Esophagus muscularis mucosa (tissue), 4 donors: ENCODE measurements around the gene AGER. TPM values are rescaled to one million over a fixed set of nuclear protein-coding genes. Genes with fewer than 3 reads are reported as not detected.

Source experiments
- DNase-seq: peaks from one replicate; pipeline ENCODE4 v3.0.0-alpha.2; 2017; ENCODE audit errors: extremely low spot score
- H3K27ac ChIP-seq, 4 donors: fragments of 200-600 bp; sonication (generic); replicated peaks in 1 of 4; 1 replicate in 3 of 4; 2 replicates in 1 of 4; pipeline ENCODE4 v1.5.1; 2016 to 2019; ENCODE audit warnings: mild to moderate bottlenecking in 1 of 4
- H3K27me3 ChIP-seq, 4 donors: fragments of 200-600 bp; sonication (generic); one replicate each; pipeline versions ENCODE4 v1.5.1 to v1.6.0; 2016 to 2019
- H3K36me3 ChIP-seq, 4 donors: fragments of 200-600 bp; sonication (generic); one replicate each; pipeline ENCODE4 v1.5.1; 2016 to 2019
- H3K4me1 ChIP-seq, 4 donors: fragments of 200-600 bp; sonication (generic); one replicate each; pipeline ENCODE4 v1.5.1; 2016 to 2019
- H3K4me3 ChIP-seq, 4 donors: fragments of 200-600 bp; sonication (generic); 1 replicate in 2 of 4; 2 replicates in 2 of 4; pipeline ENCODE4 v1.5.1; 2016 to 2019; ENCODE audit warnings: mild to moderate bottlenecking in 4 of 4, moderate library complexity in 1 of 4
- H3K9me3 ChIP-seq, 4 donors: fragments of 200-600 bp; sonication (generic); 1 replicate in 3 of 4; 2 replicates in 1 of 4; pipeline ENCODE4 v1.5.1; 2016 to 2019
- EP300 ChIP-seq: sonication (generic); formaldehyde crosslinking; IDR thresholded peaks from one replicate; pipeline ENCODE4 v1.6.1; 2017; ENCODE audit warnings: antibody characterized with exemption
- POLR2A ChIP-seq: fragments of 450-650 bp; IDR thresholded peaks from one replicate; pipeline ENCODE4 v1.6.1; 2017; ENCODE audit warnings: antibody characterized with exemption, moderate library complexity, mild to moderate bottlenecking, low read depth
- POLR2AphosphoS5 ChIP-seq, 2 donors: sonication (generic); formaldehyde crosslinking; IDR thresholded peaks; one replicate each; pipeline ENCODE4 v1.6.1; 2017; ENCODE audit warnings: antibody characterized with exemption in 2 of 2
- WGBS: methylation state at CpG from one replicate; pipeline ENCODE4 v1.1.5; 2018; 5-methylcytosine and 5-hydroxymethylcytosine counted together
- intact Hi-C: fragments of 100-400 bp; cut with DNase I; formaldehyde crosslinking; loops from one replicate; pipeline ENCODE4 v1.15.1; 2023
- total RNA-seq, 4 donors: library from RNA; depleted of rRNA; stranded (reverse); fragments of >200 nt; gene quantifications; one replicate each; pipeline versions ENCODE4 v1.1.0 to v1.2.1, GENCODE V29; 2016
- TF ChIP-seq, protein P1 (sequence below), 3 experiments: fragments of 200-600 bp in 2 of 3; fragments of 450-650 bp in 1 of 3; sonication (generic) in 2 of 3; IDR thresholded peaks; one replicate each; pipeline ENCODE4 v1.5.1; 2017 to 2019; ENCODE audit warnings: antibody characterized with exemption in 3 of 3, mild to moderate bottlenecking in 2 of 3, moderate library complexity in 1 of 3

Gene AGER
- total RNA-seq, 4 donors from 2014 or later = 0.83 to 5.9 (median 3.8) TPM

DNA sequence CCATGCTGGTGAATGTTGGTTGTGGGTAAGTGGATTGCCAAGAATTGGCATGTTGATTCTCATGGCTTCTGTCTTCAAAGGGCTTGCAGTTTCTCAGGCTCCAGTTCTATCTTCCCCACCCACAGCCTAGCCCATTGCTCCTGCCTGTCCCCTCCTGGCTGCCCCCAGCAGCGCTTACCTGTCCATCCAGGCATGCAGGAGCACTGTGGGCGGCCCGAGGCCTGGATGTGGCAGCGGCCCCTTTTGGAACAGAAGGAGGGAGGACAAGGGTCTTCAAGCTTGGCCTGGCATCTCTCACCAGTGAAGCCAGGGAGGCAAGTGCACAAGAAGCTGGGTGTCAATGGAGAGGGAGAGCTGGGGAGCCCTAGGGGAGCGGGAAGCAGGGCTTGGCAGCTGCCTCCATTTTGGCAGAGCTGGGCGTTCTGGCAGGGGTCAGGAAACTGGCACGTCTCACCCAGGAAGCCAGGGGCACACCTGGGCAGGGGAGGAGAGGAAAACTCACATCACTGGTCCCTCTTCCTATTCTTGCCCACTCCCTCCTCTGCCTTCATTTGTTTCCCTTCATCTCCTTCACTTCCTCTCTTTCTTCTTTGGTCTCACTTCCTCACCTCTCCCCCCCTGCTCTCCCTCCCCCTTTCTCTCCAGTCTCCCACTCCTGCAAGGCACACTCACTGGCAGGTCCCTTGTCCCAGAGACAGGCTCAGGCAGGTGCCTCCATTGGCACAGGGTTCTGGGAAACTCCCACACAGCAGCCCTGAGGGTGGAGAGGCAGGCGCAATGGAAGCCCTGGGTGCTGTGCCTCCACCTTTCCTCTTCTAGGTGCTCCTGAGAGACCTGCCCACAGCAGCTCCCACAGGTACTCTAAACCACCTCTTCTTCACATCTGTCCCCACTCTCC, 38.5 kb upstream of the AGER start:
- peaks cover 0 to 47% (median 0%) of the 10 kb centered on the region in 4 donors for H3K36me3 ChIP-seq
- 74% methylated on average over 8 of the region's 8 CpGs for WGBS
- H3K27ac ChIP-seq = peak overlapping the region in 3 of 4 donors; percentile 15 to 53 (median 43)
- intact Hi-C loops = no loop called here
- H3K4me1 ChIP-seq = peaks cover 0 to 3% (median 0%) of the 10 kb centered on the region in 4 donors
- no peak for DNase-seq
- no peaks in the 10 kb centered on the region for H3K9me3 ChIP-seq
- TF ChIP-seq EP300 (no peak), POLR2A (no peak), POLR2AphosphoS5 (IDR thresholded peaks at IDR 0.05) (no peak)
- TF ChIP-seq, protein P1, sequence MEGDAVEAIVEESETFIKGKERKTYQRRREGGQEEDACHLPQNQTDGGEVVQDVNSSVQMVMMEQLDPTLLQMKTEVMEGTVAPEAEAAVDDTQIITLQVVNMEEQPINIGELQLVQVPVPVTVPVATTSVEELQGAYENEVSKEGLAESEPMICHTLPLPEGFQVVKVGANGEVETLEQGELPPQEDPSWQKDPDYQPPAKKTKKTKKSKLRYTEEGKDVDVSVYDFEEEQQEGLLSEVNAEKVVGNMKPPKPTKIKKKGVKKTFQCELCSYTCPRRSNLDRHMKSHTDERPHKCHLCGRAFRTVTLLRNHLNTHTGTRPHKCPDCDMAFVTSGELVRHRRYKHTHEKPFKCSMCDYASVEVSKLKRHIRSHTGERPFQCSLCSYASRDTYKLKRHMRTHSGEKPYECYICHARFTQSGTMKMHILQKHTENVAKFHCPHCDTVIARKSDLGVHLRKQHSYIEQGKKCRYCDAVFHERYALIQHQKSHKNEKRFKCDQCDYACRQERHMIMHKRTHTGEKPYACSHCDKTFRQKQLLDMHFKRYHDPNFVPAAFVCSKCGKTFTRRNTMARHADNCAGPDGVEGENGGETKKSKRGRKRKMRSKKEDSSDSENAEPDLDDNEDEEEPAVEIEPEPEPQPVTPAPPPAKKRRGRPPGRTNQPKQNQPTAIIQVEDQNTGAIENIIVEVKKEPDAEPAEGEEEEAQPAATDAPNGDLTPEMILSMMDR (IDR thresholded peaks at IDR 0.05) = no peak
- no peaks in the 10 kb centered on the region for H3K27me3 ChIP-seq
- peak overlapping the region; percentile 15 to 45 (median 22) for H3K4me3 ChIP-seq

DNA sequence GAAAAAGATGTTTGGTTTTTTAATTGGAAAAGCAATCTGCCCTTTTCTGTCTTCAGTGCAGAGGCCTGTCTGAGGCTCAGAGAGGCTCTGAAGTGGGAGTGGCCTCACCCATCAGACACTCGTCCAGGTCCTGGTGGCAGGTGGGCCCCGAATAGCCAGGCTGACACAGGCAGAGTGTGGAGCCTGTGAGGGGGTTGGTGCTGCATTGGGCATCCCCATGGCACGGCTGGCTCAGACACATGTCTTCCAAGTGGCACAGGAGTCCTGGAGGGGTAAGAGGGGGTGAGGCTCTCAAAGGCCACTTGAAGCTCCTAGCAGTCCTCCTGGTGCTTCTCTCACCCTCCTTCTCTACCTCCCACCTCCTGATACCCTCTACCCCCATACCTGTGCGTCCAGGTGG, 36.0 kb upstream of the AGER start:
- intact Hi-C loops = no loop called here
- WGBS = 58% methylated on average over 4 of the region's 4 CpGs
- peaks cover 0 to 66% (median 0%) of the 10 kb centered on the region in 4 donors for H3K36me3 ChIP-seq

DNA sequence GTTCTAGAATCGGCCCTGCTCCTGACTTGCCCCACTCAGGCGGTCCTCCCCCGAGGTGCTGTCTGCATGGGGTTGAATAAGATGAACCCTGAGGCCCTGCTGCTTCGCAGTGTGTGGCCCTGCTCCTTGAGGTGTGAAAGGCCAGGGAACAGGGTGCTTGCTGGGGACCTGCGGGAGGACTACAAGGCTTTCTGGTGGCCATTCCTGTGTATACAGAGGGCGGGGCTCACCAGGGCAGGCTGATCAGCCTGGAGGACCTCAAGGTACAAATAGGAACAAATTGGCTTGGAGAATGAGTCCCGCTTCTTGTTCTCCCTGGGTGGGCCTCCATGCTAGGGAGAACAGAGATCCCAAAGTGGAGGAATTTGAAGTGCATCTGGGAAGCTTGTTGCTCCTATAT, 34.1 kb upstream of the AGER start:
- WGBS = 84% methylated on average over 6 of the region's 7 CpGs
- Histone ChIP-seq H3K9me3 (no peaks in the 10 kb centered on the region), H3K27me3 (no peaks in the 10 kb centered on the region), H3K36me3 (peaks cover 0 to 83% (median 0%) of the 10 kb centered on the region in 4 donors), H3K4me3 (no peak overlapping the region), H3K27ac (no peak overlapping the region), H3K4me1 (no peaks in the 10 kb centered on the region)
- DNase-seq = no peak
- TF ChIP-seq POLR2A (no peak), EP300 (no peak), POLR2AphosphoS5 (IDR thresholded peaks at IDR 0.05) (no peak)
- TF ChIP-seq, protein P1 (IDR thresholded peaks at IDR 0.05) = no peak
- intact Hi-C loops = no loop called here

More for the DNA sequence above, 36.0 kb upstream of the AGER start:
- TF ChIP-seq POLR2AphosphoS5 (IDR thresholded peaks at IDR 0.05) (no peak), EP300 (no peak), POLR2A (no peak)
- TF ChIP-seq, protein P1 (IDR thresholded peaks at IDR 0.05) = no peak
- H3K4me3 ChIP-seq = no peak overlapping the region
- peaks cover 0 to 3% (median 0%) of the 10 kb centered on the region in 4 donors for H3K4me1 ChIP-seq
- H3K27me3 ChIP-seq = no peaks in the 10 kb centered on the region
- H3K27ac ChIP-seq = no peak overlapping the region
- no peaks in the 10 kb centered on the region for H3K9me3 ChIP-seq
- no peak for DNase-seq

DNA sequence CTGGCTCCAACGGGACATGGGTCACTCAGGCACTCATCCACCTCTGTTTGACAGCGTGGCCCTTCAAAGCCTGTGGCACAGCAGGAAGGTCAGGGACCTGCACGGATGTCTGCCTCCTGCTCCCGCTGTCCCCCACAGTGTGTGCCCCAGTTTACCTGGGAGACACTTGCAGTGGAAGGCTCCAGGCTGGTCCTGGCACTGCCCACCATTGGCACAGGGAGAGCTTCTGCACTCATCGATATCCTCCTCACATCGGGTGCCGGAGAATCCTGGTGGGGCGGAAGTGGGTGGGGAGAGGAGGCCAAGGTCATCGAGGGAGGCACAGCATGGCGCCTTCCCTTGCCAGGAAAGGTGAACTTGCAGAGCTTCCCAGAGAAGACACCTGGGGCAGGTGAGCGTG, 32.9 kb upstream of the AGER start:
- H3K36me3 ChIP-seq = peaks cover 0 to 86% (median 0%) of the 10 kb centered on the region in 4 donors
- H3K4me1 ChIP-seq = no peaks in the 10 kb centered on the region
- DNase-seq = no peak
- intact Hi-C loops = no loop called here
- H3K4me3 ChIP-seq = no peak overlapping the region
- no peaks in the 10 kb centered on the region for H3K9me3 ChIP-seq
- no peaks in the 10 kb centered on the region for H3K27me3 ChIP-seq
- 92% methylated on average over 8 of the region's 11 CpGs for WGBS
- no peak overlapping the region for H3K27ac ChIP-seq
- no peak for TF ChIP-seq POLR2AphosphoS5 (IDR thresholded peaks at IDR 0.05)
- no peak for TF ChIP-seq EP300
- TF ChIP-seq POLR2A = no peak
- TF ChIP-seq, protein P1 (IDR thresholded peaks at IDR 0.05) = no peak
